ENCODE data around the gene PTK7.

DNA sequence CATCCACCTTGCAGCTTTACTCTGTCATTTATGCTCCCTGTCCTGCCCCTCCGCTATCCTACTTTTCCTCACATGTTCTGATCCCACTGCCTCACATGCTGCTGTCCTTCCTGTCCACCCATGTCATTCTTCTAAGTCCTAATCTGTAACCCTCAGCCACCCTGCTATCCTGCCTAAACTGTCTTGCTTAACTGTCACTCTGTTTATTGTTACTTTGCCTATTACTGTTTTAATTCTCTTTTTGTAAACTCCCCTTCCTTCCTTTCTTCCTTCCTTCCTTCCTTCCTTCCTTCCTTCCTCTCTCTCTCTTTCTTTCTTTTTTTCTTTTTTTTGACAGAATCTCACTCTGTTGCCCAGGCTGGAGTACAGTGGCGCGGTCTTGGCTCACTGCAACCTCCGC lies 107.3 kb downstream of the PTK7 start:
- no peak for TF ChIP-seq CTCF (conservative IDR thresholded peaks at IDR 0.05; ENCODE audit: low read length)
- no peak for TF ChIP-seq EZH2phosphoT487 (IDR thresholded peaks at IDR 0.05; ENCODE audit: borderline replicate concordance, low read depth, low read length)

Data from OCI-LY7 (cell line).